ENCODE measurements around the gene PLCB1.
"Not testable (repeated sequence)": the region's sequence is repeated elsewhere in the genome, so short reads cannot be mapped to it uniquely, and the experiment has no call there.

The PLCB1 gene

GRCh38 chr20:8155812-8156211 lies 23.7 kb downstream of the PLCB1 start:
- no peaks in the 10 kb centered on the region for H3K27me3 ChIP-seq (ENCODE audit: control insufficient read depth in 2 of 2, insufficient read depth in 2 of 2, low read length in 2 of 2)
- H3K4me3 ChIP-seq (ENCODE audit: low read length in 2 of 2) = no peak overlapping the region
- H3K27ac ChIP-seq (ENCODE audit: low read depth in 2 of 2, low read length in 2 of 2) = no peak overlapping the region
- H3K36me3 ChIP-seq (ENCODE audit: control insufficient read depth in 2 of 2, insufficient read depth in 2 of 2, low read length in 2 of 2) = no peaks in the 10 kb centered on the region
- H3K4me1 ChIP-seq (ENCODE audit: control insufficient read depth in 2 of 2, insufficient read depth in 2 of 2, low read length in 2 of 2) = peaks cover 0 to 3% of the 10 kb centered on the region in 2 donors
- H3K9me3 ChIP-seq (ENCODE audit: control insufficient read depth in 2 of 2, low read length in 2 of 2) = no peaks in the 10 kb centered on the region
- H3K9ac ChIP-seq (ENCODE audit: low read depth in 1 of 2, low read length in 2 of 2) = no peak overlapping the region

- peaks cover 0 to 5% of the 10 kb centered on the region in 2 donors for H3K4me1 ChIP-seq (ENCODE audit: control insufficient read depth in 2 of 2, insufficient read depth in 2 of 2, low read length in 2 of 2)
- H3K9me3 ChIP-seq (ENCODE audit: control insufficient read depth in 2 of 2, low read length in 2 of 2) = no peaks in the 10 kb centered on the region
- H3K4me3 ChIP-seq (ENCODE audit: low read length in 2 of 2) = no peak overlapping the region
- no peak overlapping the region for H3K9ac ChIP-seq (ENCODE audit: low read depth in 1 of 2, low read length in 2 of 2)
- no peaks in the 10 kb centered on the region for H3K27me3 ChIP-seq (ENCODE audit: control insufficient read depth in 2 of 2, insufficient read depth in 2 of 2, low read length in 2 of 2)
- no peak overlapping the region for H3K27ac ChIP-seq (ENCODE audit: low read depth in 2 of 2, low read length in 2 of 2)
- H3K36me3 ChIP-seq (ENCODE audit: control insufficient read depth in 2 of 2, insufficient read depth in 2 of 2, low read length in 2 of 2) = no peaks in the 10 kb centered on the region
Measured at GRCh38 chr20:8156235-8157079, 24.4 kb downstream of the PLCB1 start.

GRCh38 chr20:8159217-8159616 lies 27.2 kb downstream of the PLCB1 start:
- H3K9ac ChIP-seq (ENCODE audit: low read depth in 1 of 2, low read length in 2 of 2); H3K4me1 ChIP-seq (ENCODE audit: control insufficient read depth in 2 of 2, insufficient read depth in 2 of 2, low read length in 2 of 2); H3K27ac ChIP-seq (ENCODE audit: low read depth in 2 of 2, low read length in 2 of 2); H3K27me3 ChIP-seq (ENCODE audit: control insufficient read depth in 2 of 2, insufficient read depth in 2 of 2, low read length in 2 of 2); H3K36me3 ChIP-seq (ENCODE audit: control insufficient read depth in 2 of 2, insufficient read depth in 2 of 2, low read length in 2 of 2); H3K9me3 ChIP-seq (ENCODE audit: control insufficient read depth in 2 of 2, low read length in 2 of 2); H3K4me3 ChIP-seq (ENCODE audit: low read length in 2 of 2): not testable (repeated sequence)

DNA sequence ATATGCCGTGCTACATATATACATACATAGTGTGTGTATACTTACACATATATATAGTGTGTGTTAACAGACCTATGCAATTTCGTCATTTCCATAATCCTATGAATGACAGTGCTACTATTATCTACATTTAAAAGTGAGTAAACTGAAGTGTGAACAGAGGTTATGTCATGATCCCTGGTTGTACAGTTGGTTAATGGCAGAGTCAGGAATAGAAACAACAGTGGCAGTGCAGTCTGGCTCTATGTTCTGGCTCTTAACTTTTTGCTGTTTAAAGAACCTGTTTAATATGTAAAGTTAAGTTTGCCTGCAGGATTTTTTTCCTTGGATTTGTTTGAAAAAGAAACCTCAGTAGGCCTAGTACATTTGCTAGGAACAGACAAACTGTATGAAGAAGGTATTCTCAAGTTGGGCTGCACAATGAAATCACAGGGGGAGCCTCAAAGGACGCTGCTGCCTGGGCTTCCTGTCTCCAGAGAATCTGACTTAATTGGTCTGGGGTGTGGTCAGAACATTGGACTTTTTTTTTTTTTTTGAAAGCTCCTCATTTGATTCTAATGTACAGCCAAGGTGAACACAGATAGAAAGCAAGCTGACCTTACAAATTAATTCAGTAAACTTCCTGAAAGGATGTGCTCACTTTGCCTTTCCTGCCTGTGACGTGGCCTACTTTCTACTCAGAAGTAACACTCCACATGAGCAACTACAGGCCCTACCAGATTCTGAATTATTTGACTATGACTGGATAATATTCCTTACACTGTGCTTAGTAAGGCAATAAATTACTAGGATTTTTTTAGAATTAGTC lies 29.4 kb downstream of the PLCB1 start:
- Histone ChIP-seq H3K9ac (ENCODE audit: low read depth in 1 of 2, low read length in 2 of 2) (peak overlapping the region in 1 of 2 donors; percentile 6), H3K27me3 (ENCODE audit: control insufficient read depth in 2 of 2, insufficient read depth in 2 of 2, low read length in 2 of 2) (no peaks in the 10 kb centered on the region), H3K4me3 (ENCODE audit: low read length in 2 of 2) (no peak overlapping the region), H3K9me3 (ENCODE audit: control insufficient read depth in 2 of 2, low read length in 2 of 2) (no peaks in the 10 kb centered on the region), H3K36me3 (ENCODE audit: control insufficient read depth in 2 of 2, insufficient read depth in 2 of 2, low read length in 2 of 2) (no peaks in the 10 kb centered on the region), H3K27ac (ENCODE audit: low read depth in 2 of 2, low read length in 2 of 2) (no peak overlapping the region), H3K4me1 (ENCODE audit: control insufficient read depth in 2 of 2, insufficient read depth in 2 of 2, low read length in 2 of 2) (peaks cover 0 to 2% of the 10 kb centered on the region in 2 donors)

DNA sequence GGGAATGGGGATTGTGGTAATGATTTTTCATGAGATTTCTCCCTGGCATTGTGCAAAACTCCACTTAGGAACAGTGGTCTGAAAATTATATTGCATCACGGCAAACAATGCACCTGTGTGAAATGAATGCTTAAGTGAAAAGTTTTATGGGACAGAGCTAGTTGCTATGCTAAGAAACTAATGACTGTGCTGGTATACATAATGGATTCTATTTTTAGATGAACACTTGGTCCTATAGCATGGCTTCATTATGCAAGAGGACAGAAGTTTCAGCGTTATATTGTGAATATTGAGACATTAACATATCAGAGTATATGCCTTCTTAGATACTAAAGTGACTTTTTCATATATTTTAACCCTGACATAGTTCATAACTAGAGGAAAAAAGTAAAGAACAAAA lies 30.5 kb downstream of the PLCB1 start:
- Histone ChIP-seq H3K9ac (ENCODE audit: low read depth in 1 of 2, low read length in 2 of 2) (no peak overlapping the region), H3K9me3 (ENCODE audit: control insufficient read depth in 2 of 2, low read length in 2 of 2) (no peaks in the 10 kb centered on the region), H3K36me3 (ENCODE audit: control insufficient read depth in 2 of 2, insufficient read depth in 2 of 2, low read length in 2 of 2) (no peaks in the 10 kb centered on the region), H3K4me1 (ENCODE audit: control insufficient read depth in 2 of 2, insufficient read depth in 2 of 2, low read length in 2 of 2) (peaks cover 0 to 2% of the 10 kb centered on the region in 2 donors), H3K27ac (ENCODE audit: low read depth in 2 of 2, low read length in 2 of 2) (no peak overlapping the region), H3K4me3 (ENCODE audit: low read length in 2 of 2) (no peak overlapping the region), H3K27me3 (ENCODE audit: control insufficient read depth in 2 of 2, insufficient read depth in 2 of 2, low read length in 2 of 2) (no peaks in the 10 kb centered on the region)

- no peaks in the 10 kb centered on the region for H3K27me3 ChIP-seq (ENCODE audit: control insufficient read depth in 2 of 2, insufficient read depth in 2 of 2, low read length in 2 of 2)
- no peak overlapping the region for H3K4me3 ChIP-seq (ENCODE audit: low read length in 2 of 2)
- H3K27ac ChIP-seq (ENCODE audit: low read depth in 2 of 2, low read length in 2 of 2) = no peak overlapping the region
- H3K4me1 ChIP-seq (ENCODE audit: control insufficient read depth in 2 of 2, insufficient read depth in 2 of 2, low read length in 2 of 2) = peaks cover 0 to 2% of the 10 kb centered on the region in 2 donors
- H3K9me3 ChIP-seq (ENCODE audit: control insufficient read depth in 2 of 2, low read length in 2 of 2) = no peaks in the 10 kb centered on the region
- no peak overlapping the region for H3K9ac ChIP-seq (ENCODE audit: low read depth in 1 of 2, low read length in 2 of 2)
- no peaks in the 10 kb centered on the region for H3K36me3 ChIP-seq (ENCODE audit: control insufficient read depth in 2 of 2, insufficient read depth in 2 of 2, low read length in 2 of 2)
Measured at GRCh38 chr20:8163543-8163942, 31.5 kb downstream of the PLCB1 start.

DNA sequence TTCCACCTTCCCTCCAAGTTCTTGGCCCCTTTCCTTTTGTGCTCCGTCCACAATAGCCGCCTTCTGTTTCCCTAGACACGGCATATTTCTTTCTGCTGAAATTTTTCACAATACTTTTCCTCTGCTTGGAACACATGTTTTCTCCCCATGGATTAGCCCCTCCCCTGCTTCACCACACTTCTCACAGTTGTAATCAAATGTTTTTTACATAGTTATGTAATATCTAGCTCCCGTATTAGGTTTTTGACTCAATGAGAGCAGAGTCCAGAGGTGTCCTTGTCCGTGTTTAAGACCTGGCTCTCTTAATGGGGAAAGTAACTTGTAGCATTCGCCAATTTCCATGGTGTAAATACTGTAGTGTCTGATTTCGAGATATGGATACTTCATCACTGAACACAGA lies 34.7 kb downstream of the PLCB1 start:
- H3K36me3 ChIP-seq (ENCODE audit: control insufficient read depth in 2 of 2, insufficient read depth in 2 of 2, low read length in 2 of 2) = no peaks in the 10 kb centered on the region
- H3K9ac ChIP-seq (ENCODE audit: low read depth in 1 of 2, low read length in 2 of 2) = no peak overlapping the region
- no peak overlapping the region for H3K27ac ChIP-seq (ENCODE audit: low read depth in 2 of 2, low read length in 2 of 2)
- H3K27me3 ChIP-seq (ENCODE audit: control insufficient read depth in 2 of 2, insufficient read depth in 2 of 2, low read length in 2 of 2) = no peaks in the 10 kb centered on the region
- no peaks in the 10 kb centered on the region for H3K9me3 ChIP-seq (ENCODE audit: control insufficient read depth in 2 of 2, low read length in 2 of 2)
- no peak overlapping the region for H3K4me3 ChIP-seq (ENCODE audit: low read length in 2 of 2)
- H3K4me1 ChIP-seq (ENCODE audit: control insufficient read depth in 2 of 2, insufficient read depth in 2 of 2, low read length in 2 of 2) = no peaks in the 10 kb centered on the region

GRCh38 chr20:8168785-8169288 lies 36.8 kb downstream of the PLCB1 start:
- no peaks in the 10 kb centered on the region for H3K4me1 ChIP-seq (ENCODE audit: control insufficient read depth in 2 of 2, insufficient read depth in 2 of 2, low read length in 2 of 2)
- H3K27me3 ChIP-seq (ENCODE audit: control insufficient read depth in 2 of 2, insufficient read depth in 2 of 2, low read length in 2 of 2) = no peaks in the 10 kb centered on the region
- H3K9ac ChIP-seq (ENCODE audit: low read depth in 1 of 2, low read length in 2 of 2) = no peak overlapping the region
- no peaks in the 10 kb centered on the region for H3K36me3 ChIP-seq (ENCODE audit: control insufficient read depth in 2 of 2, insufficient read depth in 2 of 2, low read length in 2 of 2)
- no peak overlapping the region for H3K27ac ChIP-seq (ENCODE audit: low read depth in 2 of 2, low read length in 2 of 2)
- H3K9me3 ChIP-seq (ENCODE audit: control insufficient read depth in 2 of 2, low read length in 2 of 2) = no peaks in the 10 kb centered on the region
- H3K4me3 ChIP-seq (ENCODE audit: low read length in 2 of 2) = no peak overlapping the region

GRCh38 chr20:8170921-8171320 lies 38.9 kb downstream of the PLCB1 start:
- H3K27ac ChIP-seq (ENCODE audit: low read depth in 2 of 2, low read length in 2 of 2) = no peak overlapping the region

DNA sequence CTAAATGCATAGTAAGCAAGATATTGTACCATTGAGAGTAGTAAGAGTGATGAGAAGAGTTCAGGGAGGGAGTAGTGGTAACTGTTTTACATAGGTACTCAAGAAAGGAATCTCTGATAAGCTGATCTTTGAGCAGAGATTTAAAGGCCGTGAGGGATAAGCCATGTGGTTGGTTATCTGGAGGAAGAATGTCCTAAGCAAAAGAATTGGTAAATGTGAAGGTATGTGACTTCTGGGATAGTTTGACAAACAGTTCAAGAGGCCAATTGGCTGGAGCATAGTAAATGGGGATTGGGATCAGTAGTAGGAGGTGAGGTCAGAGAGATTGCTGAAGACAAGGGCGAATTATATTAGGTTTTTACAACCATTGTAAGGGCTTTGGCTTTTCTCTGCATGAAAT lies 40.1 kb downstream of the PLCB1 start:
- H3K9me3 ChIP-seq (ENCODE audit: control insufficient read depth in 2 of 2, low read length in 2 of 2) = no peaks in the 10 kb centered on the region
- no peaks in the 10 kb centered on the region for H3K27me3 ChIP-seq (ENCODE audit: control insufficient read depth in 2 of 2, insufficient read depth in 2 of 2, low read length in 2 of 2)
- H3K4me1 ChIP-seq (ENCODE audit: control insufficient read depth in 2 of 2, insufficient read depth in 2 of 2, low read length in 2 of 2) = no peaks in the 10 kb centered on the region
- H3K4me3 ChIP-seq (ENCODE audit: low read length in 2 of 2) = no peak overlapping the region
- H3K27ac ChIP-seq (ENCODE audit: low read depth in 2 of 2, low read length in 2 of 2) = no peak overlapping the region
- no peak overlapping the region for H3K9ac ChIP-seq (ENCODE audit: low read depth in 1 of 2, low read length in 2 of 2)
- H3K36me3 ChIP-seq (ENCODE audit: control insufficient read depth in 2 of 2, insufficient read depth in 2 of 2, low read length in 2 of 2) = no peaks in the 10 kb centered on the region

More at GRCh38 chr20:8170921-8171320, 38.9 kb downstream of the PLCB1 start:
- no peaks in the 10 kb centered on the region for H3K27me3 ChIP-seq (ENCODE audit: control insufficient read depth in 2 of 2, insufficient read depth in 2 of 2, low read length in 2 of 2)
- H3K4me3 ChIP-seq (ENCODE audit: low read length in 2 of 2) = no peak overlapping the region
- no peak overlapping the region for H3K9ac ChIP-seq (ENCODE audit: low read depth in 1 of 2, low read length in 2 of 2)
- H3K4me1 ChIP-seq (ENCODE audit: control insufficient read depth in 2 of 2, insufficient read depth in 2 of 2, low read length in 2 of 2) = no peaks in the 10 kb centered on the region
- H3K36me3 ChIP-seq (ENCODE audit: control insufficient read depth in 2 of 2, insufficient read depth in 2 of 2, low read length in 2 of 2) = no peaks in the 10 kb centered on the region
- H3K9me3 ChIP-seq (ENCODE audit: control insufficient read depth in 2 of 2, low read length in 2 of 2) = no peaks in the 10 kb centered on the region
